ENCODE measurements around the gene TBKBP1.

DNA sequence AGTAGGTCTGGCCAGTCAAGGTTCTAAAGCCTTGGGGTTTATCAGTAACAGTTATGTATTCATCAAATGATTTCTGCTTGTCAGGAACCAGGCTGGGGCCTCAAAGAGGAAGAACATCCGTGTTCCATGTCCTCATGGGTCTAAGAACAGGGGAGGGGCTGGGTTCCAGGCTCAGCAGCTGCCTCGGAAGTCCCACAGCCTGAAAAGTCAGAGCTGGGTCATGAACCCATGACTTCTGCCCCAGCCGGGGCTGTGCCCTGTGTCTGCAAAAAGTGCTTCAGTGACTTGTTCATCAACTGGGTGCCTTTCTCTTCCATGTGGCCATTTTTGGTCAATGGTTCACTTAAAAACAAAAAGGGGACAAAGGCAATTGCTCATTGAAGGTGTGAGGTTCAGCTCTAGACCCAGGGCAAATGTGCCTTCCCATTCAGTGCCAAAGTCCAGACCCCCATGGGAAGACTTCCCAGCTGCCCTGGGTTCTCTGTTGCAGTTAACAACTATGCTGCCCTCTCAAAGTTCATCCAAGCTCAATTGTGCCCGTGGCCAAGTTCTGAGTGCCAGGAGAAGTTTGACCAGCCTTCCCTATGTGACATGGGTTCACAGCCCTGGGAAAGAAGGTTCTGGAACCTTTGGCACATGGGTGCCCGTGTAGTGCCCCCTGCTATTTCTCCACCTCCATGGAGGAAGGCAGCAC lies 18.5 kb downstream of the TBKBP1 start:
- no peak for TF ChIP-seq PRDM1 (tag by site-specific recombination; IDR thresholded peaks at IDR 0.05)
- no peak for TF ChIP-seq KLF1 (tag by site-specific recombination; IDR thresholded peaks at IDR 0.05)
- TF ChIP-seq, protein P1, sequence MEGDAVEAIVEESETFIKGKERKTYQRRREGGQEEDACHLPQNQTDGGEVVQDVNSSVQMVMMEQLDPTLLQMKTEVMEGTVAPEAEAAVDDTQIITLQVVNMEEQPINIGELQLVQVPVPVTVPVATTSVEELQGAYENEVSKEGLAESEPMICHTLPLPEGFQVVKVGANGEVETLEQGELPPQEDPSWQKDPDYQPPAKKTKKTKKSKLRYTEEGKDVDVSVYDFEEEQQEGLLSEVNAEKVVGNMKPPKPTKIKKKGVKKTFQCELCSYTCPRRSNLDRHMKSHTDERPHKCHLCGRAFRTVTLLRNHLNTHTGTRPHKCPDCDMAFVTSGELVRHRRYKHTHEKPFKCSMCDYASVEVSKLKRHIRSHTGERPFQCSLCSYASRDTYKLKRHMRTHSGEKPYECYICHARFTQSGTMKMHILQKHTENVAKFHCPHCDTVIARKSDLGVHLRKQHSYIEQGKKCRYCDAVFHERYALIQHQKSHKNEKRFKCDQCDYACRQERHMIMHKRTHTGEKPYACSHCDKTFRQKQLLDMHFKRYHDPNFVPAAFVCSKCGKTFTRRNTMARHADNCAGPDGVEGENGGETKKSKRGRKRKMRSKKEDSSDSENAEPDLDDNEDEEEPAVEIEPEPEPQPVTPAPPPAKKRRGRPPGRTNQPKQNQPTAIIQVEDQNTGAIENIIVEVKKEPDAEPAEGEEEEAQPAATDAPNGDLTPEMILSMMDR (tag by site-specific recombination; IDR thresholded peaks at IDR 0.05) = no peak
- no peak for TF ChIP-seq ZBTB20 (tag by site-specific recombination; IDR thresholded peaks at IDR 0.05)
- TF ChIP-seq, protein P2, sequence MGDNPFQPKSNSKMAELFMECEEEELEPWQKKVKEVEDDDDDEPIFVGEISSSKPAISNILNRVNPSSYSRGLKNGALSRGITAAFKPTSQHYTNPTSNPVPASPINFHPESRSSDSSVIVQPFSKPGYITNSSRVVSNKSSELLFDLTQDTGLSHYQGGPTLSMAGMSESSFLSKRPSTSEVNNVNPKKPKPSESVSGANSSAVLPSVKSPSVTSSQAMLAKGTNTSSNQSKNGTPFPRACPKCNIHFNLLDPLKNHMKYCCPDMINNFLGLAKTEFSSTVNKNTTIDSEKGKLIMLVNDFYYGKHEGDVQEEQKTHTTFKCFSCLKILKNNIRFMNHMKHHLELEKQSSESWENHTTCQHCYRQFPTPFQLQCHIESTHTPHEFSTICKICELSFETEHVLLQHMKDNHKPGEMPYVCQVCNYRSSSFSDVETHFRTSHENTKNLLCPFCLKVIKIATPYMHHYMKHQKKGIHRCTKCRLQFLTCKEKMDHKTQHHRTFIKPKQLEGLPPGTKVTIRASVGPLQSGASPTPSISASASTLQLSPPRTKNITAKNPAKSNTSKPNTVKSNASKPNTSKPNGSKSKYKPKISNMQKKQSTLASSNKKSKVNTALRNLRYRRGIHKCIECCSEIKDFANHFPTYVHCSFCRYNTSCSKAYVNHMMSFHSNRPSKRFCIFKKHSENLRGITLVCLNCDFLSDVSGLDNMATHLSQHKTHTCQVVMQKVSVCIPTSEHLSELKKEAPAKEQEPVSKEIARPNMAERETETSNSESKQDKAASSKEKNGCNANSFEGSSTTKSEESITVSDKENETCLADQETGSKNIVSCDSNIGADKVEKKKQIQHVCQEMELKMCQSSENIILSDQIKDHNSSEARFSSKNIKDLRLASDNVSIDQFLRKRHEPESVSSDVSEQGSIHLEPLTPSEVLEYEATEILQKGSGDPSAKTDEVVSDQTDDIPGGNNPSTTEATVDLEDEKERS (tag by site-specific recombination; IDR thresholded peaks at IDR 0.05) = no peak
- no peak for TF ChIP-seq OSR2 (tag by site-specific recombination; IDR thresholded peaks at IDR 0.05)
- no peak for TF ChIP-seq ZNF654 (tag by site-specific recombination; IDR thresholded peaks at IDR 0.05; ENCODE audit: low read depth)
- TF ChIP-seq ZNF624 (tag by site-specific recombination; IDR thresholded peaks at IDR 0.05) = no peak
- TF ChIP-seq, protein P3, sequence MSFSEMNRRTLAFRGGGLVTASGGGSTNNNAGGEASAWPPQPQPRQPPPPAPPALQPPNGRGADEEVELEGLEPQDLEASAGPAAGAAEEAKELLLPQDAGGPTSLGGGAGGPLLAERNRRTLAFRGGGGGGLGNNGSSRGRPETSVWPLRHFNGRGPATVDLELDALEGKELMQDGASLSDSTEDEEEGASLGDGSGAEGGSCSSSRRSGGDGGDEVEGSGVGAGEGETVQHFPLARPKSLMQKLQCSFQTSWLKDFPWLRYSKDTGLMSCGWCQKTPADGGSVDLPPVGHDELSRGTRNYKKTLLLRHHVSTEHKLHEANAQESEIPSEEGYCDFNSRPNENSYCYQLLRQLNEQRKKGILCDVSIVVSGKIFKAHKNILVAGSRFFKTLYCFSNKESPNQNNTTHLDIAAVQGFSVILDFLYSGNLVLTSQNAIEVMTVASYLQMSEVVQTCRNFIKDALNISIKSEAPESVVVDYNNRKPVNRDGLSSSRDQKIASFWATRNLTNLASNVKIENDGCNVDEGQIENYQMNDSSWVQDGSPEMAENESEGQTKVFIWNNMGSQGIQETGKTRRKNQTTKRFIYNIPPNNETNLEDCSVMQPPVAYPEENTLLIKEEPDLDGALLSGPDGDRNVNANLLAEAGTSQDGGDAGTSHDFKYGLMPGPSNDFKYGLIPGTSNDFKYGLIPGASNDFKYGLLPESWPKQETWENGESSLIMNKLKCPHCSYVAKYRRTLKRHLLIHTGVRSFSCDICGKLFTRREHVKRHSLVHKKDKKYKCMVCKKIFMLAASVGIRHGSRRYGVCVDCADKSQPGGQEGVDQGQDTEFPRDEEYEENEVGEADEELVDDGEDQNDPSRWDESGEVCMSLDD (tag by site-specific recombination; IDR thresholded peaks at IDR 0.05) = no peak
- no peak for TF ChIP-seq ZNF112 (tag by site-specific recombination; IDR thresholded peaks at IDR 0.05)
- no peak for TF ChIP-seq ZNF157 (tag by site-specific recombination; IDR thresholded peaks at IDR 0.05)
- no peak for TF ChIP-seq ZNF239 (tag by site-specific recombination; IDR thresholded peaks at IDR 0.05)
